ENCODE results near the gene HDAC11. TPM values are rescaled to one million over a fixed set of nuclear protein-coding genes. Genes with fewer than 3 reads are reported as not detected.

The HDAC11 gene
- total RNA-seq, 1 experiment from 2014 or later = 7.0 TPM

DNA sequence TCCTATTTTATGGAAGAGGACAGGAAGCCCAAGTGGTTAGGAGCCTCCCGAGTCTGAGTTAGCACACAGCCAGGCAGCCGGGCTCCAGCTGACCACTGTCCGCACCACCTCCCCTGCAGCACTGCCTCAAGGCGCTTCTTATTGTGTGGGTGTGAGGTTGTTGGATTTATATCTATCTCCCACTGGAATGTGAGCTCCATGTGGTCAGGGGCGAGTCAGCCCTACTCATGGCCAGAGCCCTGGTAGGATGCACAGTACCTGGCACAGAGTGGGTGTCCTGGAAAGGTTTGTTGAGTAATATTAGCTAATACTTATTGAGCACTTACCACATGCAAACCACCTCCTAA lies 59.2 kb downstream of the HDAC11 start:
- Histone ChIP-seq H2BK15ac (ENCODE audit: low read depth, low read length) (no peak overlapping the region), H3K27ac (ENCODE audit: insufficient read length, low read depth, low read length) (no peak overlapping the region), H3K4me1 (ENCODE audit: insufficient read depth, low read length) (peaks cover 3% of the 10 kb centered on the region; the same call in 1 of the 2 replicates), H3K27me3 (ENCODE audit: insufficient read depth, low read length) (no peaks in the 10 kb centered on the region), H2BK120ac (ENCODE audit: low read depth, low read length, poor library complexity, severe bottlenecking) (no peak overlapping the region), H4K91ac (ENCODE audit: insufficient read length, low read depth, low read length) (no peak overlapping the region), H2BK20ac (ENCODE audit: low read depth, low read length, poor library complexity, severe bottlenecking) (no peak overlapping the region), H2BK12ac (ENCODE audit: insufficient read length, low read depth, low read length) (no peak overlapping the region), H3K4me2 (ENCODE audit: insufficient read depth, insufficient read length, low read length) (no peak overlapping the region), H4K8ac (replicated peaks; ENCODE audit: insufficient read length, low read depth, low read length) (no peak overlapping the region), H2AFZ (ENCODE audit: low read length) (no peak overlapping the region), H3K4ac (ENCODE audit: low read depth, low read length) (no peak overlapping the region), H3K23ac (ENCODE audit: insufficient read length, low read depth, low read length) (no peak overlapping the region), H4K20me1 (ENCODE audit: control insufficient read depth, insufficient read depth, insufficient read length) (no peaks in the 10 kb centered on the region), H4K5ac (ENCODE audit: insufficient read length, low read depth, low read length) (no peak overlapping the region), H3K56ac (ENCODE audit: insufficient read length, low read depth, low read length) (no peak overlapping the region), H3K18ac (ENCODE audit: insufficient read length, low read depth, low read length) (no peak overlapping the region), H3K14ac (ENCODE audit: insufficient read depth, low read length) (no peak overlapping the region), H3K9ac (ENCODE audit: extremely low read depth, insufficient read length, low read length) (no peak overlapping the region), H3K79me2 (ENCODE audit: insufficient read depth, low read length) (no peaks in the 10 kb centered on the region), H3K23me2 (ENCODE audit: insufficient read length, low read depth, low read length, poor library complexity, severe bottlenecking) (no peaks in the 10 kb centered on the region), H3K79me1 (ENCODE audit: insufficient read depth, low read depth, low read length, poor library complexity, severe bottlenecking) (no peaks in the 10 kb centered on the region), H2AK5ac (ENCODE audit: insufficient read length, low read length) (no peak overlapping the region), H3K9me3 (ENCODE audit: control insufficient read depth, low read depth, low read length) (no peaks in the 10 kb centered on the region), H3T11ph (ENCODE audit: low read length) (no peak overlapping the region), H2BK5ac (ENCODE audit: insufficient read length, low read length) (no peak overlapping the region)
- no peak overlapping the region for H3K4me3 Mint-ChIP-seq
- peaks cover 13% of the 10 kb centered on the region for H3K27me3 Mint-ChIP-seq (ENCODE audit: low read depth)
- no peak for DNase-seq
- no CpG with 5 or more reads among the region's 5 CpGs for WGBS (ENCODE audit: extremely low coverage, insufficient read length, low lambda C conversion rate)
- H3K27ac Mint-ChIP-seq = no peak overlapping the region; a peak in 1 of 7 replicates
- TF ChIP-seq, protein P1, sequence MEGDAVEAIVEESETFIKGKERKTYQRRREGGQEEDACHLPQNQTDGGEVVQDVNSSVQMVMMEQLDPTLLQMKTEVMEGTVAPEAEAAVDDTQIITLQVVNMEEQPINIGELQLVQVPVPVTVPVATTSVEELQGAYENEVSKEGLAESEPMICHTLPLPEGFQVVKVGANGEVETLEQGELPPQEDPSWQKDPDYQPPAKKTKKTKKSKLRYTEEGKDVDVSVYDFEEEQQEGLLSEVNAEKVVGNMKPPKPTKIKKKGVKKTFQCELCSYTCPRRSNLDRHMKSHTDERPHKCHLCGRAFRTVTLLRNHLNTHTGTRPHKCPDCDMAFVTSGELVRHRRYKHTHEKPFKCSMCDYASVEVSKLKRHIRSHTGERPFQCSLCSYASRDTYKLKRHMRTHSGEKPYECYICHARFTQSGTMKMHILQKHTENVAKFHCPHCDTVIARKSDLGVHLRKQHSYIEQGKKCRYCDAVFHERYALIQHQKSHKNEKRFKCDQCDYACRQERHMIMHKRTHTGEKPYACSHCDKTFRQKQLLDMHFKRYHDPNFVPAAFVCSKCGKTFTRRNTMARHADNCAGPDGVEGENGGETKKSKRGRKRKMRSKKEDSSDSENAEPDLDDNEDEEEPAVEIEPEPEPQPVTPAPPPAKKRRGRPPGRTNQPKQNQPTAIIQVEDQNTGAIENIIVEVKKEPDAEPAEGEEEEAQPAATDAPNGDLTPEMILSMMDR (conservative IDR thresholded peaks at IDR 0.05) = no peak
- peaks cover 0 to 6% of the 10 kb centered on the region in 2 experiments; a peak in 3 of 5 replicates for H3K9me3 Mint-ChIP-seq
- peaks cover 8 to 13% of the 10 kb centered on the region in 2 experiments for H3K4me1 Mint-ChIP-seq
- H3K36me3 Mint-ChIP-seq (ENCODE audit: insufficient read depth in 1 of 3, low read depth in 3 of 3) = peaks cover 0 to 2% (median 0%) of the 10 kb centered on the region in 3 experiments; a peak in 2 of 7 replicates

Data from H9 (cell line).